ENCODE data around the gene PIK3R6. TPM values are rescaled to one million over a fixed set of nuclear protein-coding genes. Genes with fewer than 3 reads are reported as not detected.

PIK3R6 gene
- total and polyA plus RNA-seq, 10 of the 15 experiments (the other 5 are each of a cell fraction or from before 2014, with no cell fraction given), result 6.7 to 146 (median 68.2) TPM

DNA sequence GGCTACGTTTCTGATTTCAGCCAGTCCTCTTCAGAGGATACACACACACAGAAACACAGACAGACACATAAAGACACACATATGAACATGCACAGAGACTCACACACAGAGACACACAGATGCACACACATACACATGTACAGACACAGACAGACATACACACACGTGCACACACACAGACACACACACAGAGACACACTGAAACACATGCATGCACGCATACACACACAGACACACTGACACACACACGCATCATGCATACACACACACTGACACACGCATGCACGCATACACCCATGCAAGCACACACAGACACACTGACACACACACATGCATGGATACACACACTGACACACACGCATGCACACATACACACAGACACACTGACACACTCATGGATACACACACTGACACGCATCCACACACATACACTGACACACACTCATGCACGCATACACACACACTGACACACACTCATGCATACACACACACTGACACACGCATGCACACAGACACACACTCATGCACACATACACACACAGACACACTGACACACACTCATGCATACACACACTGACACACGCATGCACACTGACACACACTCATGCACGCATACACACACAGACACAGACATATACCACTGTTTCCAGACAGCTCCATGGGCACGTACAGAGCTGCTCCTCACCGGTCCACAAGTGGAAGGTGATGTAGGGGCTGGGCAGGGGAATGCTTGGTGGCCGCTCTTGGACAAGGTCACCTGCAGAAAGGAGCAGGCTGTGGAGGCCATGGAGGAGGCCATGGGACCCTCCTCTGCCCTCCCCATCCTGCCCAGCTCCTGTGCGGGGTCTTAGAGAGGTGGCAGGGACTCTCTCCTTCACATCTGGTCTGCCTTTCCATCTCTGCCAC is 38.2 kb downstream of the PIK3R6 start (continued):
- no peak for TF ChIP-seq NKRF (conservative IDR thresholded peaks at IDR 0.05)
- no peak for TF ChIP-seq SRF (IDR thresholded peaks at IDR 0.05; ENCODE audit: low read depth in 2 of 2, low read length in 2 of 2)
- no peak for TF ChIP-seq WRNIP1 (IDR thresholded peaks at IDR 0.05; ENCODE audit: borderline replicate concordance, low read depth, low read length)
- TF ChIP-seq, protein P1, sequence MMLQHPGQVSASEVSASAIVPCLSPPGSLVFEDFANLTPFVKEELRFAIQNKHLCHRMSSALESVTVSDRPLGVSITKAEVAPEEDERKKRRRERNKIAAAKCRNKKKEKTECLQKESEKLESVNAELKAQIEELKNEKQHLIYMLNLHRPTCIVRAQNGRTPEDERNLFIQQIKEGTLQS (IDR thresholded peaks at IDR 0.05; ENCODE audit: borderline replicate concordance, extremely low read depth, low read depth, low read length), result no peak
- TF ChIP-seq, protein P2, sequence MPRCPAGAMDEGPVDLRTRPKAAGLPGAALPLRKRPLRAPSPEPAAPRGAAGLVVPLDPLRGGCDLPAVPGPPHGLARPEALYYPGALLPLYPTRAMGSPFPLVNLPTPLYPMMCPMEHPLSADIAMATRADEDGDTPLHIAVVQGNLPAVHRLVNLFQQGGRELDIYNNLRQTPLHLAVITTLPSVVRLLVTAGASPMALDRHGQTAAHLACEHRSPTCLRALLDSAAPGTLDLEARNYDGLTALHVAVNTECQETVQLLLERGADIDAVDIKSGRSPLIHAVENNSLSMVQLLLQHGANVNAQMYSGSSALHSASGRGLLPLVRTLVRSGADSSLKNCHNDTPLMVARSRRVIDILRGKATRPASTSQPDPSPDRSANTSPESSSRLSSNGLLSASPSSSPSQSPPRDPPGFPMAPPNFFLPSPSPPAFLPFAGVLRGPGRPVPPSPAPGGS (IDR thresholded peaks at IDR 0.05; ENCODE audit: borderline replicate concordance, insufficient read depth, low read depth, low read length, poor library complexity, severe bottlenecking), result peak; percentile 99
- TF ChIP-seq, protein P3, sequence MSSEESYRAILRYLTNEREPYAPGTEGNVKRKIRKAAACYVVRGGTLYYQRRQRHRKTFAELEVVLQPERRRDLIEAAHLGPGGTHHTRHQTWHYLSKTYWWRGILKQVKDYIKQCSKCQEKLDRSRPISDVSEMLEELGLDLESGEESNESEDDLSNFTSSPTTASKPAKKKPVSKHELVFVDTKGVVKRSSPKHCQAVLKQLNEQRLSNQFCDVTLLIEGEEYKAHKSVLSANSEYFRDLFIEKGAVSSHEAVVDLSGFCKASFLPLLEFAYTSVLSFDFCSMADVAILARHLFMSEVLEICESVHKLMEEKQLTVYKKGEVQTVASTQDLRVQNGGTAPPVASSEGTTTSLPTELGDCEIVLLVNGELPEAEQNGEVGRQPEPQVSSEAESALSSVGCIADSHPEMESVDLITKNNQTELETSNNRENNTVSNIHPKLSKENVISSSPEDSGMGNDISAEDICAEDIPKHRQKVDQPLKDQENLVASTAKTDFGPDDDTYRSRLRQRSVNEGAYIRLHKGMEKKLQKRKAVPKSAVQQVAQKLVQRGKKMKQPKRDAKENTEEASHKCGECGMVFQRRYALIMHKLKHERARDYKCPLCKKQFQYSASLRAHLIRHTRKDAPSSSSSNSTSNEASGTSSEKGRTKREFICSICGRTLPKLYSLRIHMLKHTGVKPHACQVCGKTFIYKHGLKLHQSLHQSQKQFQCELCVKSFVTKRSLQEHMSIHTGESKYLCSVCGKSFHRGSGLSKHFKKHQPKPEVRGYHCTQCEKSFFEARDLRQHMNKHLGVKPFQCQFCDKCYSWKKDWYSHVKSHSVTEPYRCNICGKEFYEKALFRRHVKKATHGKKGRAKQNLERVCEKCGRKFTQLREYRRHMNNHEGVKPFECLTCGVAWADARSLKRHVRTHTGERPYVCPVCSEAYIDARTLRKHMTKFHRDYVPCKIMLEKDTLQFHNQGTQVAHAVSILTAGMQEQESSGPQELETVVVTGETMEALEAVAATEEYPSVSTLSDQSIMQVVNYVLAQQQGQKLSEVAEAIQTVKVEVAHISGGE (CRISPR knock-in tag; IDR thresholded peaks at IDR 0.05), result no peak
- TF ChIP-seq POLR2AphosphoS5 (IDR thresholded peaks at IDR 0.05; ENCODE audit: low read length), result peak; percentile 95
- TF ChIP-seq CBX5 (IDR thresholded peaks at IDR 0.05; ENCODE audit: low read depth), result no peak
- no peak for TF ChIP-seq FOXM1 (IDR thresholded peaks at IDR 0.05; ENCODE audit: low read depth, low read length)
- TF ChIP-seq SMC3 (IDR thresholded peaks at IDR 0.05; ENCODE audit: borderline replicate concordance, low read length), result no peak

Data from GM12878 (cell line).